T-helper 22 cell (primary cell): ENCODE measurements around the gene HIF3A.
"Not testable (repeated sequence)": the region's sequence is repeated elsewhere in the genome, so short reads cannot be mapped to it uniquely, and the experiment has no call there.

Experiments used
- DNase-seq: peaks from one replicate; pipeline ENCODE4 v3.0.0-alpha.2; 2020; ENCODE audit warnings: low read depth

The HIF3A gene

GRCh38 chr19:46361915-46362314, 65.1 kb downstream of the HIF3A start:
- no peak for DNase-seq

GRCh38 chr19:46364359-46364758, 67.5 kb downstream of the HIF3A start:
- DNase-seq, result no peak

- no peak for DNase-seq
Observed at GRCh38 chr19:46365561-46365960, 68.7 kb downstream of the HIF3A start.

GRCh38 chr19:46366620-46367292, 69.9 kb downstream of the HIF3A start:
- no peak for DNase-seq

GRCh38 chr19:46367426-46367825, 70.6 kb downstream of the HIF3A start:
- no peak for DNase-seq

- no peak for DNase-seq
Observed at GRCh38 chr19:46368116-46368515, 71.3 kb downstream of the HIF3A start.

- DNase-seq, result no peak
Observed at GRCh38 chr19:46369817-46370216, 73.0 kb downstream of the HIF3A start.

GRCh38 chr19:46371371-46371901, 74.6 kb downstream of the HIF3A start:
- no peak for DNase-seq

- DNase-seq, result no peak
Observed at GRCh38 chr19:46372901-46373490, 76.2 kb downstream of the HIF3A start.

- no peak for DNase-seq
Observed at GRCh38 chr19:46373491-46374359, 76.9 kb downstream of the HIF3A start.

GRCh38 chr19:46374536-46375475, 78.0 kb downstream of the HIF3A start:
- DNase-seq, result no peak

GRCh38 chr19:46375476-46376067, 78.7 kb downstream of the HIF3A start:
- DNase-seq, result not testable (repeated sequence)

- DNase-seq, result no peak
Observed at GRCh38 chr19:46376241-46377153, 79.7 kb downstream of the HIF3A start.

- DNase-seq, result no peak
Observed at GRCh38 chr19:46378268-46378667, 81.4 kb downstream of the HIF3A start.

GRCh38 chr19:46380690-46381089, 83.8 kb downstream of the HIF3A start:
- DNase-seq, result no peak

GRCh38 chr19:46381346-46381745, 84.5 kb downstream of the HIF3A start:
- DNase-seq, result no peak

- DNase-seq, result no peak
Observed at GRCh38 chr19:46381756-46382345, 85.0 kb downstream of the HIF3A start.

GRCh38 chr19:46383171-46383815, 86.5 kb downstream of the HIF3A start:
- no peak for DNase-seq

GRCh38 chr19:46383846-46384245, 87.0 kb downstream of the HIF3A start:
- no peak for DNase-seq
